Measurements from ENCODE around the gene GRHPR.

Gene GRHPR

DNA sequence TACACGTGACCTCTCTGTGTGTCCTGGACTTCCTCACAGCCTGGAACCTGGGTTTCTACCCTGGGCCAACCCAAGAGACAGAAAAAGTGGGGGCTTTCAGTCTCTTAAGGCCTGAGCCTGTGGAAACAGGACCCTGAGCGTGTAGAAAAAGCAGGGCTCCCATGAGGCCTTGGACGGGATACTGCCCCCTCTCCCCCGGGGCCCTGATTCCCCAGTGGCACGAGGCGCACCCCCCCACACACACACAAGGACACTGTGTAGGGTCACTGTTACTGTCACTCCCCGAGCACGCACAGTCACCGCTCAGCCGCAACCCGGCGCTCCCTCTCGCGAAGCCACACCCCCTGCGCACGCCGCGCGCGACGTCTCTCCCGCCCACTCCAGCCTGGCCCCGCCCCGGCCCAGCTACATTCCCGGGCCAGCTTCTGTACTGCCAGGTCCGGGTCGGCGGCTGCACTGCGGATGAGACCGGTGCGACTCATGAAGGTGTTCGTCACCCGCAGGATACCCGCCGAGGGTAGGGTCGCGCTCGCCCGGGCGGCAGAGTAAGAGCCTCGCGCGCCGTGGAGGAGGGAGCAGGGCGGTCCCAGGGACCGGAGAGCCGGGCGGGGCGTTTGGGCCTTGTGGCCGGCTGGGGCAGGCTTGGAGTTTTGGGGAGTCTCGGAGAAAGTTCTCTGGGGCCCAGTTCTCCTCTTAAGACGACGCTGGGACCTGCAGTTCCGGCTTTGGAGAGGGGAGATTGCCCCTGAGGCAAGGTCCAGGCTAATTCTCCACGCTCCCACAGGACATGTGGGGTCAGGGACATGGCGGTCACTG, at the start of gene GRHPR:
TSS of gene GRHPR (plus strand) at position 408 of the 816 bp plus-strand sequence. CDS start at position 463, 55 bp downstream.
- Histone ChIP-seq H3K4me3 (peak within 1 kb of the TSS; percentile 98), H3K36me3 (ENCODE audit: insufficient read depth, low read length) (peaks cover 20% of the 10 kb centered on the region), H3K27ac (no peak within 1 kb of the TSS), H3K9me3 (ENCODE audit: low read depth, low read length) (no peaks in the 10 kb centered on the region), H3K9ac (ENCODE audit: insufficient read length) (peak within 1 kb of the TSS; percentile 96)
- peak; percentile 92 for TF ChIP-seq POLR2AphosphoS5 (IDR thresholded peaks at IDR 0.05; ENCODE audit: borderline replicate concordance, low read depth, low read length)
- TF ChIP-seq FOXP2 (optimal IDR thresholded peaks at IDR 0.05; ENCODE audit: control extremely low read depth, extremely low read length, insufficient read depth), result no peak
- TF ChIP-seq EZH2 (IDR thresholded peaks at IDR 0.05), result no peak
- DNase-seq (ENCODE audit: low read depth, low spot score), result no peak

DNA sequence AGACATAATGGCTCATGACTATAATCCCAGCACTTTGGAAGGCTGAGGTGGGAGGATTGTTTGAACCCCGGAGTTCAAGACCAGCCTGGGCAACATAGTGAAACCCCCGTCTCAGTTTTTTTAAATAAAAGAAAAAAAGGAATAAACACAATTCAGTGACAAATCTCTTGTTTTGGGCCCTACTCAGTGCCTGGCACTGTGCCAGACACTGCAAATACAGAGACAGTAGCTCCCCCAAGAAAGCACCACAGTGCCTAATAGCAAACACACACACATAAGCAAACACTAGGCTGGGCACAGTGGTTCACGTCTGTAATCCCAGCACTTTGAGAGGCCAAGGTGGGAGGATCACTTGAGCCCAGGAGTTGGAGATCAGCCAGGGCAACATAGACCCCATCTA, 49.7 kb upstream of the GRHPR start:
- no peak overlapping the region for H3K9ac ChIP-seq (ENCODE audit: insufficient read length)
- no peaks in the 10 kb centered on the region for H3K9me3 ChIP-seq (ENCODE audit: low read depth, low read length)
- H3K4me3 ChIP-seq, result no peak overlapping the region
- no peak for DNase-seq (ENCODE audit: low read depth, low spot score)
- no peaks in the 10 kb centered on the region for H3K36me3 ChIP-seq (ENCODE audit: insufficient read depth, low read length)
- no peak overlapping the region for H3K27ac ChIP-seq
- TF ChIP-seq POLR2AphosphoS5 (IDR thresholded peaks at IDR 0.05; ENCODE audit: borderline replicate concordance, low read depth, low read length) (no peak), EZH2 (IDR thresholded peaks at IDR 0.05) (no peak), FOXP2 (optimal IDR thresholded peaks at IDR 0.05; ENCODE audit: control extremely low read depth, extremely low read length, insufficient read depth) (no peak)

DNA sequence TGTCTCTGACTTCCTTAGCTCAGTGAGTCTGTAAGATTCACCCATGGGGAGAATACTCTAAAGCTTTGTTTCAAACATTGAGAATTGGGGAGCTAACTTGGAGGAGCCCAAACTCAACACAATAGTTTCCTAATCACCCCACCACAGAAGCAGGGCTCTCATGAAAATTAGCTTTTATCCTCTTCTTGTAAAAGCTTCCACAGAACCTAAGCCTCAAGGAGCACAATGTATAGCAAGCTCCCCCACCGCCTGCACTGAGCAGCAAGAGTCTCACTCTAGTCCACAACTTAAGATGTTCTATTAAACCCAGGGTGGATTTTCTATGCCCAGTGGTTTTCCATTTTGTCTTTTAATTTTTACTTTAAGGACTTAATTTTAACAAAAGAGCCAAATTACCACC, 48.9 kb upstream of the GRHPR start:
- Histone ChIP-seq H3K9ac (ENCODE audit: insufficient read length) (no peak overlapping the region), H3K4me3 (no peak overlapping the region), H3K36me3 (ENCODE audit: insufficient read depth, low read length) (no peaks in the 10 kb centered on the region), H3K9me3 (ENCODE audit: low read depth, low read length) (no peaks in the 10 kb centered on the region), H3K27ac (no peak overlapping the region)
- TF ChIP-seq EZH2 (IDR thresholded peaks at IDR 0.05), result no peak
- TF ChIP-seq POLR2AphosphoS5 (IDR thresholded peaks at IDR 0.05; ENCODE audit: borderline replicate concordance, low read depth, low read length), result no peak
- no peak for TF ChIP-seq FOXP2 (optimal IDR thresholded peaks at IDR 0.05; ENCODE audit: control extremely low read depth, extremely low read length, insufficient read depth)
- DNase-seq (ENCODE audit: low read depth, low spot score), result no peak

DNA sequence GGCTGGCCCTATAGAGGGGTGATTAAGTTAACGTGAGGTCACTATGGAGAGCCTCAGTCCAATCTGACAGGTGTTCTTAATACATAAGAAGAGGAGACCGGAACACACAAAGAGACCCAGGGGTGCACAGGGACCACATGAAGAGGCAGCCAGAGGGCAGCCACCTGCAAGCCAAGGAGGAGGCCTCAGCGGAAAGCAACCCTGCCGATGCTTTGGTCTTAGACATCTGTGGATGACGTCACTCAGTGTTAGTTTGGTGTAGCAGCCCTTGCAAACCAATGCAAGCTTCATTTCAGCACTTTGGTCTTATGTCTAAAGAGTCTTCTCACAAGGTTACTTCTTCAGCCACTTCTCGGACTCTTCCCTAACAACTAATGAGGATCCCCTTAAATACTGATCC, 47.6 kb upstream of the GRHPR start:
- Histone ChIP-seq H3K27ac (no peak overlapping the region), H3K9ac (ENCODE audit: insufficient read length) (no peak overlapping the region), H3K9me3 (ENCODE audit: low read depth, low read length) (no peaks in the 10 kb centered on the region), H3K4me3 (no peak overlapping the region), H3K36me3 (ENCODE audit: insufficient read depth, low read length) (no peaks in the 10 kb centered on the region)
- TF ChIP-seq EZH2 (IDR thresholded peaks at IDR 0.05), result no peak
- TF ChIP-seq FOXP2 (optimal IDR thresholded peaks at IDR 0.05; ENCODE audit: control extremely low read depth, extremely low read length, insufficient read depth), result no peak
- TF ChIP-seq POLR2AphosphoS5 (IDR thresholded peaks at IDR 0.05; ENCODE audit: borderline replicate concordance, low read depth, low read length), result no peak
- no peak for DNase-seq (ENCODE audit: low read depth, low spot score)

DNA sequence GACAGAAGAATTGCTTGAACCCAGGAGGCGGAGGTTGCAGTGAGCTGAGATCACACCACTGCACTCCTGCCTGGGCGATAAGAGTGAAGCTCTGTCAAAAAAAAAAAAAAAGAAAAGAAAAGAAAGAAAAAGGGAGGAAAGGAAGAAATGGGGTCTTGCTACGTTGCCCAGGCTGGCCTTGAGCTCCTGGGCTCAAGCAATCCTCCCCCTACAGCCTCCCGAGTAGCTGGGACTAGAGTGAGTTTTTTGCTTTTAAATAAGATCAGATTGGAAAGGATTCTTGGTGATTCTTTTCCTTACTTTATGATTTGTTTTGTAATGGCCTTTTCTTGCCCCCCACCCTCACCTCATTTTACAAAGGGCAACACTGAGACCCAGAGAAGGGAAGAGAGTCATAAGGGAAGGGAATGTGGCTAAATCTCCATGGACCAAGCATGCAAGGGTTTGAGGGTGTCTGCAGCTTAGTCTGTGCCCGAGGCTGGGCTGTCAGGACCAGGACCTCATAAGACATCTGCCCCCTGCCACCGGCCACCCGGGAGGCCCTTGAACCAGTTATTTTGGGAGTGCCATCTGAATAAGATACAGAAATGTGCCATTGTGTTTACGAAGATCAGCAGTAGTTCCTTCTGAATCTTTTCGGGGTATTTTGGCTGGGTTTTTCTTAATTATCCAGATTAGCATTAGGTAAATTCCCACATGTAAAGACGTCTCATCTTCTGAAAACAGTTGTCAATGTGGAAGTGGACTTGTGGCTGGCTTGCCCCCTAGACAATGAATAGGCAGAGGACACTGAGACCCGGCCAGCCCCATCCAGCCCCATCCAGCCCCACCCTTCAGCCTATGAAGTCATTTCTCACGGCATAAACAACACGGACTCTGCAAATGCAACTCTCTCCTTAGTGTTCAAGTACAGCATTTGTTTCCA, 44.5 kb upstream of the GRHPR start:
- TF ChIP-seq FOXP2 (optimal IDR thresholded peaks at IDR 0.05; ENCODE audit: control extremely low read depth, extremely low read length, insufficient read depth) (no peak), EZH2 (IDR thresholded peaks at IDR 0.05) (no peak), POLR2AphosphoS5 (IDR thresholded peaks at IDR 0.05; ENCODE audit: borderline replicate concordance, low read depth, low read length) (no peak)
- Histone ChIP-seq H3K9me3 (ENCODE audit: low read depth, low read length) (no peaks in the 10 kb centered on the region), H3K4me3 (no peak overlapping the region), H3K36me3 (ENCODE audit: insufficient read depth, low read length) (no peaks in the 10 kb centered on the region; the same call in 1 of the 2 replicates), H3K9ac (ENCODE audit: insufficient read length) (no peak overlapping the region), H3K27ac (no peak overlapping the region)
- DNase-seq (ENCODE audit: low read depth, low spot score), result no peak

DNA sequence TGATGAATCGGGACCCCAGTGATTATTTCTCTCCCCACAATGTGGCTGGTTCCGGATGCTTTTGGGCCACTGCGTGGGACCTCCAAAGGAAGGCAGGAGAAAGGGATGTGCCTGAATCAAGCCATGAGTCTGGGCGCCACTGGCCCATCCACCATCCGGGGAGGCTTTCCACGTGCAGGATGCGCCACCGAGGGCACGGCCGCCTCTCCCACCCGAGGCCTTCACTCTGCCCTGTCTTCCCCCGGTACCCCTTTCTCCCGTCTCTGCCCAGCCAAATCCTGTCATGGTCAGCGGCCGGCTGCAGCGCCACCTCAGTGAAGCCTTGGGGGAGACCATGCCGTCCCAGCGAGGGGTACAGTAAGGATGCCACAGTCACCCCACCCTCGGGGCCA, 43.9 kb upstream of the GRHPR start:
- no peak overlapping the region for H3K9ac ChIP-seq (ENCODE audit: insufficient read length)
- TF ChIP-seq POLR2AphosphoS5 (IDR thresholded peaks at IDR 0.05; ENCODE audit: borderline replicate concordance, low read depth, low read length) (no peak), EZH2 (IDR thresholded peaks at IDR 0.05) (no peak), FOXP2 (optimal IDR thresholded peaks at IDR 0.05; ENCODE audit: control extremely low read depth, extremely low read length, insufficient read depth) (no peak)
- no peaks in the 10 kb centered on the region for H3K9me3 ChIP-seq (ENCODE audit: low read depth, low read length)
- no peak for DNase-seq (ENCODE audit: low read depth, low spot score)
- H3K4me3 ChIP-seq, result no peak overlapping the region
- no peaks in the 10 kb centered on the region; the same call in 1 of the 2 replicates for H3K36me3 ChIP-seq (ENCODE audit: insufficient read depth, low read length)
- H3K27ac ChIP-seq, result no peak overlapping the region

DNA sequence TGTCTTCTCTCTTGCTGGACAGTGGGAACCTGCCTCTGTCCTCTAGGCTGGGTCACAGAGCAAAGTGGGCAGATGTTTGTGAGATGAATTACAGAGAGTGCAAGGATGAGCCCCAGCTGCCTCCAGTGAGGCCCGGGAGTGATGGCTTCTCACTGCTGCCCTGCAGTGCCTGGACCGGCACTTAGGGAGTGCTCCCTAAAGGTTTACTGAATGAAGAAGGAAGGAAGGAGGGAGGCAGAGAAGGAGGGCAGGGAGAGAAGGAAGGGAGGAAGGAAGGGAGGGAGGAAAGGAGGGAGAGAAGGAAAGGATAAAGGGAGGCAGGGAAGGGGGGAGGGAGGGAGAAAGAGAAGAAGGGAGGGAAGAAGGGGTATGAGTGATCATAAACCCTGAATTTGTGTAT, 42.7 kb upstream of the GRHPR start:
- DNase-seq (ENCODE audit: low read depth, low spot score), result no peak
- no peaks in the 10 kb centered on the region for H3K9me3 ChIP-seq (ENCODE audit: low read depth, low read length)
- H3K27ac ChIP-seq, result no peak overlapping the region
- no peaks in the 10 kb centered on the region; the same call in 1 of the 2 replicates for H3K36me3 ChIP-seq (ENCODE audit: insufficient read depth, low read length)
- no peak overlapping the region for H3K4me3 ChIP-seq
- no peak for TF ChIP-seq FOXP2 (optimal IDR thresholded peaks at IDR 0.05; ENCODE audit: control extremely low read depth, extremely low read length, insufficient read depth)
- TF ChIP-seq EZH2 (IDR thresholded peaks at IDR 0.05), result no peak
- no peak for TF ChIP-seq POLR2AphosphoS5 (IDR thresholded peaks at IDR 0.05; ENCODE audit: borderline replicate concordance, low read depth, low read length)
- H3K9ac ChIP-seq (ENCODE audit: insufficient read length), result no peak overlapping the region

DNA sequence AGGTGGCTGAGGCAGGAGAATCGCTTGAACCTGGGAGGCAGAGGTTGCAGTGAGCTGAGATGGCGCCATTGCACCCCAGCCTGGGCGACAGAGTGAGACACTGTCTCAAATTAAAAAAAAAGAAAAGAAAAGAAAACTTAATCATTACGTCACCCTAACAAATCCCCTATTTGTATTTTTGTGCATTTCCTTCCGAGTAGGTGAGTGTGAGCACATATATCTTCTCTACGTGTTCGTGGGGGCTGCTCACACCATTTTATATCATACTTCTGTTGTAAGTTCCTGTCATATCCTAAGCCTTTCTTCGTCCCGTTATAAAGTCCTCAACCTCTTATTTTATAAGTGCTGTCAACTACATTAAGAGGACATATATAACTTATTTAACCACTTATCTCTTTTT, 41.9 kb upstream of the GRHPR start:
- TF ChIP-seq FOXP2 (optimal IDR thresholded peaks at IDR 0.05; ENCODE audit: control extremely low read depth, extremely low read length, insufficient read depth), result no peak
- no peak for TF ChIP-seq EZH2 (IDR thresholded peaks at IDR 0.05)
- no peak overlapping the region for H3K27ac ChIP-seq
- H3K4me3 ChIP-seq, result no peak overlapping the region
- DNase-seq (ENCODE audit: low read depth, low spot score), result no peak
- no peaks in the 10 kb centered on the region for H3K9me3 ChIP-seq (ENCODE audit: low read depth, low read length)
- H3K36me3 ChIP-seq (ENCODE audit: insufficient read depth, low read length), result no peaks in the 10 kb centered on the region; the same call in 1 of the 2 replicates
- no peak overlapping the region for H3K9ac ChIP-seq (ENCODE audit: insufficient read length)

Data from SK-N-MC (cell line).